Tibial artery (tissue), 4 donors: ENCODE results near the gene FGF8.

Source experiments
- DNase-seq, 2 donors: peaks; one replicate each; pipeline ENCODE4 v3.0.0-alpha.2; 2019
- H3K27ac ChIP-seq, 2 donors: fragments of 200-600 bp; sonication (generic) in 1 of 2; 1 replicate in 1 of 2; 2 replicates in 1 of 2; pipeline ENCODE4 v1.5.1; 2018 to 2019; ENCODE audit warnings: mild to moderate bottlenecking in 1 of 2
- H3K27me3 ChIP-seq, 2 donors: fragments of 200-600 bp; sonication (generic) in 1 of 2; one replicate each; pipeline versions ENCODE4 v1.5.1 to v1.6.0; 2016 to 2019
- H3K36me3 ChIP-seq, 3 donors: fragments of 200-600 bp; sonication (generic) in 2 of 3; one replicate each; pipeline ENCODE4 v1.5.1; 2016 to 2019; ENCODE audit warnings: mild to moderate bottlenecking in 2 of 3
- H3K4me1 ChIP-seq, 4 donors: fragments of 200-600 bp; sonication (generic) in 2 of 4; 1 replicate in 3 of 4; 2 replicates in 1 of 4; pipeline ENCODE4 v1.5.1; 2016 to 2019
- H3K4me3 ChIP-seq, 2 donors: fragments of 200-600 bp; sonication (generic) in 1 of 2; 1 replicate in 1 of 2; 2 replicates in 1 of 2; pipeline ENCODE4 v1.5.1; 2018 to 2019; ENCODE audit warnings: mild to moderate bottlenecking in 2 of 2
- H3K9me3 ChIP-seq, 3 donors: fragments of 200-600 bp; sonication (generic) in 1 of 3; one replicate each; pipeline ENCODE4 v1.5.1; 2016 to 2019
- intact Hi-C: fragments of 100-400 bp; cut with DNase I; formaldehyde crosslinking; loops from one replicate; pipeline ENCODE4 v1.15.0; 2023; ENCODE audit warnings: low total_unique reads
- TF ChIP-seq, protein P1 (sequence below), 2 experiments: fragments of 200-600 bp in 1 of 2; fragments of 450-650 bp in 1 of 2; IDR thresholded peaks; one replicate each; pipeline ENCODE4 v1.5.1; 2017 to 2019; ENCODE audit warnings: antibody characterized with exemption in 2 of 2, mild to moderate bottlenecking in 1 of 2, moderate library complexity in 1 of 2

FGF8 gene

GRCh38 chr10:101817337-101818118, 41.6 kb upstream of the FGF8 start:
- Histone ChIP-seq H3K27ac (peak overlapping the region; percentile 98), H3K9me3 (no peaks in the 10 kb centered on the region), H3K36me3 (peaks cover 2 to 6% (median 5%) of the 10 kb centered on the region in 3 donors), H3K27me3 (no peaks in the 10 kb centered on the region), H3K4me1 (peaks cover 0 to 42% (median 24%) of the 10 kb centered on the region in 4 donors), H3K4me3 (peak overlapping the region; percentile 96 to 99)
- TF ChIP-seq, protein P1, sequence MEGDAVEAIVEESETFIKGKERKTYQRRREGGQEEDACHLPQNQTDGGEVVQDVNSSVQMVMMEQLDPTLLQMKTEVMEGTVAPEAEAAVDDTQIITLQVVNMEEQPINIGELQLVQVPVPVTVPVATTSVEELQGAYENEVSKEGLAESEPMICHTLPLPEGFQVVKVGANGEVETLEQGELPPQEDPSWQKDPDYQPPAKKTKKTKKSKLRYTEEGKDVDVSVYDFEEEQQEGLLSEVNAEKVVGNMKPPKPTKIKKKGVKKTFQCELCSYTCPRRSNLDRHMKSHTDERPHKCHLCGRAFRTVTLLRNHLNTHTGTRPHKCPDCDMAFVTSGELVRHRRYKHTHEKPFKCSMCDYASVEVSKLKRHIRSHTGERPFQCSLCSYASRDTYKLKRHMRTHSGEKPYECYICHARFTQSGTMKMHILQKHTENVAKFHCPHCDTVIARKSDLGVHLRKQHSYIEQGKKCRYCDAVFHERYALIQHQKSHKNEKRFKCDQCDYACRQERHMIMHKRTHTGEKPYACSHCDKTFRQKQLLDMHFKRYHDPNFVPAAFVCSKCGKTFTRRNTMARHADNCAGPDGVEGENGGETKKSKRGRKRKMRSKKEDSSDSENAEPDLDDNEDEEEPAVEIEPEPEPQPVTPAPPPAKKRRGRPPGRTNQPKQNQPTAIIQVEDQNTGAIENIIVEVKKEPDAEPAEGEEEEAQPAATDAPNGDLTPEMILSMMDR (IDR thresholded peaks at IDR 0.05), result no peak
- peak; percentile 97 to 98 for DNase-seq
- intact Hi-C loops, result no loop called here

DNA sequence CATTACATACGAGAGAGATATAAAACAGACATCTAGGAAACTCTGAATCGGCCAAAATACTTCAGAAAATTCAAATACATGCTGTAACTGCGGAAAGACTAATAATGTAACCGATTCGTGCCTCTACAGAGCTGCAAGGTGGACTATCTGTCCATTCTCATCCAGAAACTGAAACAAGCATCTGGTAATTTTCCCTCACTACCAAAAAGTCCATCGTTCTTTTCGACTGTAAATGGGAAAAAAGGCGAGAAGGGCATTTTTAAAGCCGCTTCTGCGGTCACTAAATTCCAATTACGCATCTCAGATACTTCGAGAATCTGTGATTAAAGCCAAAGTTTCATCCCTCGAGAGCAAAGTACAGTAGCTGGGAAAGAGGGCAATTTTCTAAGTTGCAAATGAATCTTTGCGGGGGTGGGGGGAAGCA, 41.0 kb upstream of the FGF8 start:
- DNase-seq, result no peak
- Histone ChIP-seq H3K27ac (peak overlapping the region; percentile 98), H3K4me3 (peak overlapping the region; percentile 96 to 99), H3K4me1 (peaks cover 0 to 48% (median 27%) of the 10 kb centered on the region in 4 donors), H3K27me3 (no peaks in the 10 kb centered on the region), H3K9me3 (no peaks in the 10 kb centered on the region), H3K36me3 (peaks cover 8 to 12% (median 11%) of the 10 kb centered on the region in 3 donors)
- TF ChIP-seq, protein P1 (IDR thresholded peaks at IDR 0.05), result no peak
- intact Hi-C loops, result no loop called here

DNA sequence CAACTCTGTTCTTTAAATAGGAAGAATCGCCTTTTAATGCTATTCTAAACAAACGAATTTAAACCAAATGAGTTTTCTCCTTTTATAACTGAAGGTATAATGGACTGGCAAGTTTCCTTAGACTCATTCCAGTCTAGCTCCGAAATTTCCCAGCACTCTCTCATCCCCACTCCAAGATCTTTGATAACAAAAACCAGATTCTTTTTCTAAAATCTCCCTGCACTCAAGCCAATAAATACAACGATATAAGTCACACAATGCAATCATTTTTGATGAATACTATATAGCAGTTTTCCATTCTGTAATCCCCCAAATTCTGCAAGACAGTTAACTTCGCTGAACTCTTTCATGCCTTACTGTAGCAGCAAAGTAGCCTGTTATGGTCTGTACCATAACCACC, 40.5 kb upstream of the FGF8 start:
- TF ChIP-seq, protein P1 (IDR thresholded peaks at IDR 0.05), result no peak
- DNase-seq, result no peak
- Histone ChIP-seq H3K4me3 (peak overlapping the region; percentile 96 to 99), H3K27me3 (no peaks in the 10 kb centered on the region), H3K9me3 (no peaks in the 10 kb centered on the region), H3K4me1 (peaks cover 0 to 54% (median 29%) of the 10 kb centered on the region in 4 donors), H3K27ac (peak overlapping the region; percentile 98), H3K36me3 (peaks cover 11 to 16% (median 12%) of the 10 kb centered on the region in 3 donors)
- intact Hi-C loops, result no loop called here

- peaks cover 22 to 32% (median 25%) of the 10 kb centered on the region in 3 donors for H3K36me3 ChIP-seq
- peaks cover 0 to 61% (median 33%) of the 10 kb centered on the region in 4 donors for H3K4me1 ChIP-seq
- peak overlapping the region; percentile 96 to 99 for H3K4me3 ChIP-seq
- TF ChIP-seq, protein P1 (IDR thresholded peaks at IDR 0.05), result no peak
- intact Hi-C loops, result no loop called here
- DNase-seq, result no peak
- H3K27me3 ChIP-seq, result no peaks in the 10 kb centered on the region
- no peaks in the 10 kb centered on the region for H3K9me3 ChIP-seq
- peak overlapping the region in 1 of 2 donors; percentile 30 for H3K27ac ChIP-seq
These were observed 38.7 kb upstream of the FGF8 start for GRCh38 chr10:101814466-101815071.

- Histone ChIP-seq H3K27me3 (no peaks in the 10 kb centered on the region), H3K36me3 (peaks cover 38 to 45% (median 39%) of the 10 kb centered on the region in 3 donors)
These were observed 36.7 kb upstream of the FGF8 start for GRCh38 chr10:101812606-101813005.

More at GRCh38 chr10:101812606-101813005, 36.7 kb upstream of the FGF8 start:
- Histone ChIP-seq H3K27ac (no peak overlapping the region), H3K4me1 (peaks cover 0 to 52% (median 28%) of the 10 kb centered on the region in 4 donors), H3K9me3 (no peaks in the 10 kb centered on the region), H3K4me3 (no peak overlapping the region)
- TF ChIP-seq, protein P1 (IDR thresholded peaks at IDR 0.05), result no peak
- intact Hi-C loops, result no loop called here
- DNase-seq, result no peak
